Ovary (tissue), 9 donors: ENCODE data around the gene NOL6. TPM values are rescaled to one million over a fixed set of nuclear protein-coding genes. Genes with fewer than 3 reads are reported as not detected.
"Not testable (repeated sequence)": the region's sequence is repeated elsewhere in the genome, so short reads cannot be mapped to it uniquely, and the experiment has no call there.

Experiments used
- DNase-seq, 5 donors: peaks; one replicate each; pipeline ENCODE4 v3.0.0-alpha.2; 2019 to 2020
- H3K27ac ChIP-seq, 2 donors: fragments of 200-600 bp; one replicate each; pipeline versions ENCODE4 v1.5.1 to v1.8.0; 2019 to 2022
- H3K27me3 ChIP-seq: fragments of 200-600 bp; one replicate; pipeline ENCODE4 v1.8.0; 2022
- H3K36me3 ChIP-seq: fragments of 200-600 bp; sonication (generic); one replicate; pipeline ENCODE4 v1.5.1; 2019
- H3K4me1 ChIP-seq: one replicate; pipeline ENCODE4 v1.8.1; 2013; ENCODE audit warnings: mild to moderate bottlenecking, moderate library complexity; ENCODE audit not compliant: insufficient read depth
- H3K4me3 ChIP-seq: fragments of 200-600 bp; sonication (generic); one replicate; pipeline ENCODE4 v1.5.1; 2017
- H3K9me3 ChIP-seq, 2 donors: fragments of 200-600 bp in 1 of 2; sonication (generic) in 1 of 2; one replicate each; pipeline versions ENCODE4 v1.5.1 to v1.8.1; 2013 to 2019; ENCODE audit warnings: mild to moderate bottlenecking in 1 of 2, moderate library complexity in 1 of 2
- CTCF ChIP-seq, 3 donors: fragments of 450-650 bp in 2 of 3; fragments of 200-600 bp in 1 of 3; IDR thresholded peaks; one replicate each; pipeline versions ENCODE4 v1.5.1 to v1.8.0; 2016 to 2022; ENCODE audit warnings: antibody characterized with exemption in 3 of 3, mild to moderate bottlenecking in 1 of 3
- EP300 ChIP-seq: sonication (generic); formaldehyde crosslinking; IDR thresholded peaks from one replicate; pipeline ENCODE4 v1.6.1; 2017; ENCODE audit warnings: antibody characterized with exemption
- POLR2A ChIP-seq: fragments of 450-650 bp; IDR thresholded peaks from one replicate; pipeline ENCODE4 v1.6.1; 2017; ENCODE audit warnings: antibody characterized with exemption, mild to moderate bottlenecking, moderate library complexity
- WGBS, 3 donors: extraction: QIAGEN DNeasy Blood & Tissue Kit in 1 of 3; methylation state at CpG; one replicate each; pipeline versions ENCODE4 v1.1.5 to v1.1.7; 2013 to 2017; 5-methylcytosine and 5-hydroxymethylcytosine counted together
- intact Hi-C, 4 donors: fragments of 100-400 bp; cut with DNase I; formaldehyde crosslinking; loops; one replicate each; pipeline versions ENCODE4 v1.11.0 to v1.15.1; 2022 to 2023
- polyA plus RNA-seq, 2 donors: library from polyadenylated mRNA; stranded (reverse); fragments of 200-250 nt in 1 of 2; fragments of 350-450 nt in 1 of 2; fragmentation: Illumina TruSeq in 1 of 2; extraction: RNeasy Lipid Tissue Mini Kit (QIAGEN cat#74804) in 1 of 2; gene quantifications; one replicate each; pipeline ENCODE4 v1.2.3, GENCODE V29; 2013 to 2014
- total RNA-seq, 7 donors: library from RNA; depleted of rRNA in 2 of 7; stranded (reverse); fragments of >200 nt in 2 of 7; fragmentation: NEBNext Ultra II Directional in 3 of 7; extraction: Animal tissue kit (Norgen Biotek cat#: 25700) in 3 of 7; gene quantifications; one replicate each; pipeline versions ENCODE4 v1.1.0 to v1.2.4, GENCODE V29; 2016 to 2023
- donor health status: DM: no; HTN: no; CAD: no; lungs with moderate emphysema.
- donor health status: DM: no; HTN: no; CAD: no.
- donor health status: Bipolar disorder and iron deficiency.
- donor health status: DM: yes; HTN: yes; CAD: no.
- donor health status: DM: no; HTN: no; CAD: no.
- donor health status: DM: yes; HTN: yes; CAD: no.

The NOL6 gene
- total and polyA plus RNA-seq, 9 donors = 11.7 to 50.5 (median 25.0) TPM

GRCh38 chr9:33426843-33427293 is 46.9 kb downstream of the NOL6 start:
- WGBS, 3 donors = 88 to 91% (median 91%) methylated on average over 7 of the region's 7 CpGs
- intact Hi-C loops = no loop called here
- Histone ChIP-seq H3K36me3 (no peaks in the 10 kb centered on the region), H3K4me1 (no peaks in the 10 kb centered on the region), H3K27ac (no peak overlapping the region), H3K27me3 (no peaks in the 10 kb centered on the region), H3K4me3 (no peak overlapping the region), H3K9me3 (no peaks in the 10 kb centered on the region)
- TF ChIP-seq POLR2A (no peak), EP300 (no peak), CTCF (IDR thresholded peaks at IDR 0.05) (no peak)
- no peak for DNase-seq

- Histone ChIP-seq H3K36me3 (no peaks in the 10 kb centered on the region), H3K4me3 (no peak overlapping the region), H3K27me3 (no peaks in the 10 kb centered on the region), H3K4me1 (peaks cover under 1% of the 10 kb centered on the region), H3K9me3 (no peaks in the 10 kb centered on the region), H3K27ac (no peak overlapping the region)
- intact Hi-C loops = no loop called here
- WGBS, 3 donors = 65 to 92% (median 83%) methylated on average over 4 of the region's 4 CpGs
- DNase-seq = no peak
- no peak for TF ChIP-seq CTCF (IDR thresholded peaks at IDR 0.05)
- TF ChIP-seq EP300 = no peak
- TF ChIP-seq POLR2A = no peak
Observed at GRCh38 chr9:33425128-33425533, 48.6 kb downstream of the NOL6 start.

GRCh38 chr9:33424492-33424891 is 49.2 kb downstream of the NOL6 start:
- intact Hi-C loops, H3K4me1 ChIP-seq, DNase-seq, H3K27me3 ChIP-seq, H3K36me3 ChIP-seq, H3K27ac ChIP-seq, H3K9me3 ChIP-seq, H3K4me3 ChIP-seq: not testable (repeated sequence)
- 92 to 96% (median 95%) methylated on average over 6 of the region's 6 CpGs for WGBS, 3 donors

GRCh38 chr9:33424043-33424442 is 49.7 kb downstream of the NOL6 start:
- 78 to 83% (median 81%) methylated on average over 7 of the region's 7 CpGs for WGBS, 3 donors
- H3K4me3 ChIP-seq, H3K27ac ChIP-seq, H3K27me3 ChIP-seq, H3K9me3 ChIP-seq, H3K36me3 ChIP-seq, H3K4me1 ChIP-seq, DNase-seq, intact Hi-C loops: not testable (repeated sequence)

- H3K36me3 ChIP-seq = no peaks in the 10 kb centered on the region
- no peak overlapping the region for H3K27ac ChIP-seq
- H3K27me3 ChIP-seq = no peaks in the 10 kb centered on the region
- WGBS, 3 donors = 64 to 79% (median 74%) methylated on average over 10 of the region's 10 CpGs
- intact Hi-C loops = loop anchor here in 1 of 4 donors (5.0 kb wide), 1 partner anchor 48 kb away; no protein-coding TSS in a partner anchor
- no peak overlapping the region for H3K4me3 ChIP-seq
- H3K9me3 ChIP-seq = no peaks in the 10 kb centered on the region
- DNase-seq = no peak
- H3K4me1 ChIP-seq = peaks cover 2% of the 10 kb centered on the region
- no peak for TF ChIP-seq CTCF (IDR thresholded peaks at IDR 0.05)
- TF ChIP-seq POLR2A = no peak
- no peak for TF ChIP-seq EP300
Observed at GRCh38 chr9:33419708-33420303, 53.9 kb downstream of the NOL6 start.
